H7 (cell line): ENCODE data around the gene ZMYND8. TPM values are rescaled to one million over a fixed set of nuclear protein-coding genes. Genes with fewer than 3 reads are reported as not detected.
"Not testable (repeated sequence)": the region's sequence is repeated elsewhere in the genome, so short reads cannot be mapped to it uniquely, and the experiment has no call there.

Experiments
- DNase-seq: peaks from one replicate; pipeline ENCODE4 v3.0.0; 2012
- H3K27me3 ChIP-seq: 2 replicates; pipeline ENCODE4 v1.6.0; 2011; ENCODE audit warnings: mild to moderate bottlenecking, low read length; ENCODE audit not compliant: control insufficient read depth, insufficient read depth
- H3K36me3 ChIP-seq: replicated peaks from 2 replicates; pipeline ENCODE4 v1.5.1; 2011; ENCODE audit warnings: low read length; ENCODE audit not compliant: control insufficient read depth, insufficient read depth
- H3K4me3 ChIP-seq: 2 replicates; pipeline ENCODE4 v1.5.1; 2011; ENCODE audit warnings: low read depth, mild to moderate bottlenecking, control low read depth, low read length, moderate library complexity; ENCODE audit not compliant: insufficient read depth
- total RNA-seq: library from RNA; depleted of rRNA; stranded (reverse); fragments of >200 nt; shearing (Covaris generic); gene quantifications from 2 replicates; pipeline ENCODE4 v1.2.3, GENCODE V29; 2014

ZMYND8 gene
- total RNA-seq, 1 experiment from 2014 or later, result 28.1 TPM

DNA sequence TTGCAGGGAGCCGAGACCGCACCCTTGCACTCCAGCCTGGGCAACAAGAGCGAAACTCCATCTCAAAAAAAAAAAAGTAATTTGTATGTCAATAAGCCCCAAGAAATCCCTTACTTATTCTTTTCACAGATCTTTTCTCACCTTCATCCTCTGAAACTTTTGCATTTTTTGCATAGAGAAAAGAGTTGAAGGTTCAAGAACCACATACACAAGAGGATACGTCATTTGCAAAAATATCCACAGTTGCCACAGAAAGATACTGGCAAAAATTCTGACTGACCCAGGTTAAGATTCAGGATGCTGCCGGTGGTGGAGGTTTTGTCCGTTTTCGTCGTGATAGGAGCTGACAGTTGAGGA lies 94.5 kb downstream of the ZMYND8 start:
- Histone ChIP-seq H3K27me3 (no peaks in the 10 kb centered on the region), H3K36me3 (peaks cover 31% of the 10 kb centered on the region), H3K4me3 (no peak overlapping the region)
- DNase-seq, result no peak

DNA sequence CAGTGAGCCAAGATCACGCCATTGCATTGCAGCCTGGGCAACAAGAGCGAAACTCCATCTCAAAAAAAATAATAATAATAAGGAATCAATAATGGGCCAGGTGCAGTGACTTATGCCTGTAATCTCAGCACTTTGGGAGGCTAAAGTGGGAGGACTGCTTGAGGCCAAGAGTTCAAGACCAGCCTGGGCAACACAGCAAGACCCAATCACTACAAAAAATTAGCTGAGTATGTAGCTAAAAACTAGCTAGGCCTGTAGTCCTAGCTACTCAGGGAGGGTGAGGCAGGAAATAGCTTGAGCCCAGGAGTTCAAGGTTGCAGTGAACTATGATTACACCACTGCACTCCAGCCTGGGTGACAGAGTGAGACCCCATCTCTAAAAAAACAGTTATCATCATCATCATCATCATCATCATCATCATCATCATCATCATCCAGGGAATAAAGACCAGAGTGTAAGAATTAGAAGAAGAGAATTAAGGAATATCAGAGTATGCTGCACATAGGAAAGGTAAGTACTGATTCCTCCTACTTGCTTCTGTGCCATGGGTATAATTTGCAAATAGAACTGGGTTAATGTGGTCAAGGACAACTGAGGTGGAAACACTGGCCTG lies 95.2 kb downstream of the ZMYND8 start:
- peaks cover 29% of the 10 kb centered on the region for H3K36me3 ChIP-seq
- H3K27me3 ChIP-seq, DNase-seq, H3K4me3 ChIP-seq: not testable (repeated sequence)

DNA sequence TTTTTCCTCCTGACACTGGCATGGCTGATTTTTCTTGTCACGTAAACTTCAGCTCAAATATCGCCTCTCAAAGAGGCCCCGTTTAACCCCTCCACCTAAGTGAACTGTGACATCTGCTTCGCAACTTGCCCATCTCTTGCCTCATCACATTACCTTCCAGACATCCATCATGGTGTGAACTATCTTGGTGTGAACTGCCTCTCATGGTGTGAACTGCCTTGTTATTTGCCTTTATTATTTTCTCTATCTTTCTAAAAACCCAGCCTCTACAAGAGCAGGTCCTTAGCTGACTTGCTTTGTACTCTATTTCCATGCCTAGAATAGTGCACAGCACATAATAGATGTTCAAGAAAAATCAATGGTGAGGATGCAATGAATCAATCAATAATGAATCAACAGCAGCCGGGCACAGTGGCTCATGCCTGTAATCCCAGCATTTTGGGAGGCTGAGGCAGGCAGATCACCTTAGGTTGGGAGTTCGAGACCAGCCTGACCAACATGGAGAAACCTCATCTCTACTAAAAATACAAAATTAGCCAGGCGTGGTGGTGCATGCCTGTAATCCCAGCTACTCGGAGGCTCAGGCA lies 95.9 kb downstream of the ZMYND8 start:
- peaks cover 27% of the 10 kb centered on the region for H3K36me3 ChIP-seq
- not testable (repeated sequence) for H3K27me3 ChIP-seq, DNase-seq, H3K4me3 ChIP-seq

DNA sequence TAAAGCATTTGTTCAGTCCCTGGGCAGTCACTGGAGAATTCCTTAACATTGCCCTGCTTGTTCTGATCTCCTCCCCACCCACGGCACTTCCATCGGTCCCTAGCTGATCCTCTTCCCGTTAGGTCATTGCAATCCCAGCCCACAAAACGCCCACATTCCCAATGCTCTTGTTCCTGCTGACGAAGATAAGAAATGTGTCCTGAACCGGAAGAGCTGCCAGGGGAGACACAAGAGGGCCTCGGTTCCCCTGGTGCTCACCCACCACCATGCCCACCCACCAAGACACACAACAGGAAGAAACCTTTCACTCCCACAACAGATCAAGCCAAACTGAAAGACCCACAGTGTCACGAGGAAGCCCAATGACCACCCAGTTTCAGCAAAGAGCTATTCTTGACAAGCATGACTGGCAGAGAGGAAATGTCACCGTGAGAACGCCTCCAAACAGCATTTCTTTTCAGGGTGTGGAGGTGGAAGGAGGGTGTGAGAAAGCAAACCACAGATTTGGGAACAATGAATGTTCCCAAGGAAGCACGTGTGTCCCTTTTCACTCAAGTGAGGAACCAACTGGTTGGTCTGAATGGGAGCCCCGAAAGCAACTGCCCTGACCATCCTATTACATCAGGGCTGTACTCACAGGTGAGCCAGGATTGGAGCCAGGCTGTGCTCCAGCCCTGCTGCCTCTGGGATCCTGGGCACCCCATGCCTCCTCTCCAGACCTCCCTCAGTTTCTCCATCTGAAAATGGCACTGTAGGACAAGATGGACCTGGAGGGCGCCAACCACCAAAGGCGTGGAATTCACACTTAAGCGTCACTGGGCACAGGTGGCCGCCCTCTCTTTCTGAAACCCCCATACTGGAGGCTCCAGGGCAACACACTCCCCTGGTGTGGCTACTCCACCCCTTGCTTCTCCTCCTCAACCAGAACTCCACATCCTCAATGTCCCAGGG lies 97.5 kb downstream of the ZMYND8 start:
- peaks cover 25% of the 10 kb centered on the region for H3K36me3 ChIP-seq
- H3K4me3 ChIP-seq, result no peak overlapping the region
- no peaks in the 10 kb centered on the region for H3K27me3 ChIP-seq
- no peak for DNase-seq

DNA sequence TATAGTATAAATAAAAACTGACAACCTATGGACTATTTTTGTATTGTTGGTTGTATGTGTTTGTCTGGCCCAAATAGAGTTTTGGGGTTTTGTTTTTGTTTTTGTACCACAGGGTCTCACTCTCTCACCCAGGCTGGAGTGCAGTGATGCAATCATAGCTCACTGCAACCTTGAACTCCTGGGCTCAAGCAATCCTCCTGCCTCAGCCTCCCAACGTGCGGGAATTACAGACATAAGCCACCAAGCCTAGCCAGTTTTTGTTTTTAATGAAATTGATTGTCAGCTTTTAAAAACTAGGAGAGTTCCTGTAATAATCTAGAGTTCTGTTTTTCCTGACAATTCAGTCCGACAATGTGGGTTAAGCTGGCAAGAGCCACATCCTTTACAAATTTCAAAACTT lies 98.7 kb downstream of the ZMYND8 start:
- Histone ChIP-seq H3K36me3 (peaks cover 22% of the 10 kb centered on the region), H3K27me3 (no peaks in the 10 kb centered on the region), H3K4me3 (no peak overlapping the region)
- DNase-seq, result no peak

DNA sequence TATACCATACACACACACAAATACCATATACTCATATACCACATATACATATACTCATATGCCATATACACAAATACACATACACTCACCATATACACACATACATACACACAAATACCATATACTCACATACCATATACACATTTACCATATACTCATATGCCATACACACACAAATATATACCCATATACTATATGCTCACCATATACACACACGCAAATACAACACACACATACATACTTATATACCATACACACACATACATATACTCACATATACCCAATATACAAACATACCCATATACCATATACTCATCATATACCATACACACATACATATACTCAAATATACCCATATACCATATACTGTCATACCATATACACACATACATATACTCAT lies 99.2 kb downstream of the ZMYND8 start:
- Histone ChIP-seq H3K36me3 (peaks cover 22% of the 10 kb centered on the region), H3K27me3 (no peaks in the 10 kb centered on the region), H3K4me3 (no peak overlapping the region)
- no peak for DNase-seq

DNA sequence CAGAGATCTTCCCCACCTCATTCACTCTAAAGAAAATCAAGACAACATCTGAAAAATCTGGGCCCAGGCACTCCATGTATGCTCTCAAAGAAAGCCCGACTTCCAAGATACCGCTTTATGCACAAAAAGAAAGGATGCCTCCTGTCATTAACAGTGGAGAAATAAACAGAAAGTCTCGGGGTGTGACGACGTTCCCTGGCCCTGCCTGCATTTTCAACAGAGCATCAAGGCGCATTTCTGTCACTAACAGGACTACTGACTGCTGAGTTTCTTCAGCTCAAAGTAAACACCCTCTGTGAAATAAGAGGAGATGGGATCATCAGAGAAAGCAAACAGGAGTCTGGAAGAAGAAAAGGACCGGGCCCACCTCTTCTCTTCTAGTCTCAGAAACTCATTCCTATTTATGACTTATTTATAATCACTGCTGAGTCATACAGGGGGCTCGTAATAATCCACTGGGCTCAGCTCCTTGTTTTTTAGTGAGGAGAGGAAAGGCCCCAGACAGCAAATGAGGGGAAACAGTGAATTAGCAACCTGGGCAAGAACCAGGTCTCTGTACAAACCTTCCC lies 99.7 kb downstream of the ZMYND8 start:
- H3K36me3 ChIP-seq, result peaks cover 22% of the 10 kb centered on the region
- no peaks in the 10 kb centered on the region for H3K27me3 ChIP-seq
- no peak for DNase-seq
- H3K4me3 ChIP-seq, result no peak overlapping the region

DNA sequence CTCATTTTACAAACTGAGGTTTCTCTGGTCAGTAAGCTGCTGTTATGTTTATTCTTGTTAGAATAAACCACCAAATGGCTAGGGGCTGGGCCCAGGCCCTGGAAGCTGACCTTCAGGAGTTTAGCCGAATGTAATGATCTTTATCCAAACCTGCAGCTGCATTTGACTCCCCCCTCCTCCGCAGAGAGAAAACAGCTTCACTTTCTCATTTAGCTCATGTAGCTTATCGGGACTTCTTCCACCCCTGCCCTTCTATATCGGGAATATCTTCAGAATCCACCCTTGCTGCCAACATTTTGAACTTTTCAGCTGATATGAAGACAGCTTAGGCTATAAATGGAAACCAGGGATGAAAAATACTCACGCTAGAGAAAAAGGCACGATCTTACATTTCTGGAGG lies 102.6 kb downstream of the ZMYND8 start:
- no peak for DNase-seq
- H3K36me3 ChIP-seq, result peaks cover 21% of the 10 kb centered on the region
- no peak overlapping the region for H3K4me3 ChIP-seq
- H3K27me3 ChIP-seq, result no peaks in the 10 kb centered on the region

DNA sequence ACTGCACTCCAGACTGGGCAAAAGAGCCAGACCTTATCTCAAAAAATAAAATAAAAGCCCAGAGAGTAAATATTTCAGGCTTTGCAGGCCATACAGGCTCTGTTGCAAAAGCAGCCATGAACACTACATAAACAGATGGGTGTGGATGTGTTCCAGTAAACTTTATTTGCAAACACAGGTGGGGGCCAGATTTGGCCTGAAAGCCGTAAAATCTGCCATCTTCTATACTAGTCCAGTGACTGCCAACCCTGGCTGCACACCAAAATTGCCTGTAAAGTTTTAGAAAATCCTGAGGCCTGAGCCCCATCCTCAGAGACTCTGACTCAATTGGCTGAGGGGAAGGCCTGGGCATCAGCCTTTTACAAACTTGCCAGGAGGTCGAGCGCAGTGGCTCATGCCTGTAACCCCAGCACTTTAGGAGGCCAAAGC lies 103.6 kb downstream of the ZMYND8 start:
- DNase-seq, result no peak
- peaks cover 23% of the 10 kb centered on the region for H3K36me3 ChIP-seq
- no peaks in the 10 kb centered on the region for H3K27me3 ChIP-seq
- H3K4me3 ChIP-seq, result no peak overlapping the region

DNA sequence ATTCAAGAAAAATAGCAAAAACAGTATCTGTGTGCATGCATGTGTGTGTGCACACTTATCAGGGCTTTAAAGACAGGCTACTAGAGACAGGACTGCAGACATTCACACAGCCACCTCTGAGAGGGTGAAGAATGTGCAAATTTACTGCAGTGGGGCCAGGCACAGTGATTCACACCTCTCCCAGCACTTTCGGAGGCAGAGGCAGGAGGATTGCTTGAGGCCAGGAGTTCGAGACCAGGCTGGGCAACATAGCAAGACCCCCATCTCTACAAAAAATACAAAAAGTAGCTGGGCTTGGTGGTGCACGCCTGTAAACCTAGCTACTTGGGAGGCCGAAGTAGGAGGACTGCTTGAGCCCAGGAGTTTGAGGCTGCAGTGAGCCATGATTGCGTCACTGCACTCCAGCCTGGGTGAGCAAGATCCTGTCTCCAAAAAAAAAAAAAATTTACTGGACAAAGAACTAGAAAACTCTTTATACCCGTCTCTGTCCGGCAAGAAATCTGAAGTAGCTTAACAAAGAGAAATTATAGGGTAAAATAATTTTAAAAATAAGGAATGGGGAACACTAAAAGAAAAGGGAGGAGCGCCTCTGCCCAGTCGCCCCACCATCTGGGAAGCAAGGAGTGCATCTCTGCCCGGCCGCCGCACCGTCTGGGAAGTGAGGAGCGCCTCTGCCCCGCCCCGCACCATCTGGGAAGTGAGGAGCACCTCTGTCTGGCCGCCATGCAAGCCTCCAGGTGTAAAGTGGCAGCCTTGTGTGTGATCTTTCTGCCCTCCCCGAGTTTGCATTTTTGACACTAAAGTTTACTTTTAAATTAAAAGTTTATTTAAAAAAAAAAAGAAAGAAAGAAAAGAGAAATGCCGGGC lies 105.1 kb downstream of the ZMYND8 start:
- Histone ChIP-seq H3K4me3 (no peak overlapping the region), H3K27me3 (no peaks in the 10 kb centered on the region), H3K36me3 (peaks cover 34% of the 10 kb centered on the region)
- no peak for DNase-seq

DNA sequence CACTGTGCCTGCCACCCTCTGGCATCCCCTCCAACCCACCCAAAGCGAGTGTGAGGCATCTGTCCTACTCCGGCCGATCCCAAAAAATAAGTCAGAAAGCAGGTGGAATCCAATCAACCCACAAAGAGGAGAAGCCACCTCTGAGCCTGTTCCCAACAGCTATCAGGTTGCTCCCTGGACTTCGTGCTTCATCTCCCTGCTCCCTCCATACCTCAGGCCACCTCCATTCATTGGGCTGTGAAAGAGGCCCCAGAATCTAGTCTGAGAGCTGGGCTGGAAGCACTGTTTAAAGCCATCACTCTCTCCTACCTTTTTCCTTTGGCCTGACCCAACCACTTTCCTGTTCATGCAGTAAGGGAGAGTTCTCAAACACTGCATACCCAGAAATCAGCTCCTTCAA lies 106.1 kb downstream of the ZMYND8 start:
- peaks cover 44% of the 10 kb centered on the region for H3K36me3 ChIP-seq
- no peaks in the 10 kb centered on the region for H3K27me3 ChIP-seq
- DNase-seq, result no peak
- no peak overlapping the region for H3K4me3 ChIP-seq

DNA sequence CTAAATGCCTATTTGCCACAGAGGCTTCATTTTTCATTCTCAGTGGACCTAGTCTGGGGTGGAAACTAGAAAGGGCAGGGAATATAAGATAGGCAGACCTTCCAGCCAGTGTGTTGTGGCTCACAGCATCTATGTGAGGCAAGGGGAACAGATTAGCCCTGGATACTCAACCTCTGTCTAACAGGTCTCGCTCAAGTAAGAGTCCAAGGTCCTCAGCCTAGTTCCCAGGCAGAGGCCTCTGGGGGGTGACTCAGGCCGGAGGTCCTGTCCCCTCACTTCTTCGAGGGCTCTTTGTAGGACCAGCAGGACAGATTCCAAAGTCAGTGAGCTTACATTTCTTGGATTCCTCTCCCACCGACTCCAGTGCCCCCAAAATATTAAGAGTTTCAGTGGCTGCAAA lies 106.6 kb downstream of the ZMYND8 start:
- peaks cover 46% of the 10 kb centered on the region for H3K36me3 ChIP-seq

DNA sequence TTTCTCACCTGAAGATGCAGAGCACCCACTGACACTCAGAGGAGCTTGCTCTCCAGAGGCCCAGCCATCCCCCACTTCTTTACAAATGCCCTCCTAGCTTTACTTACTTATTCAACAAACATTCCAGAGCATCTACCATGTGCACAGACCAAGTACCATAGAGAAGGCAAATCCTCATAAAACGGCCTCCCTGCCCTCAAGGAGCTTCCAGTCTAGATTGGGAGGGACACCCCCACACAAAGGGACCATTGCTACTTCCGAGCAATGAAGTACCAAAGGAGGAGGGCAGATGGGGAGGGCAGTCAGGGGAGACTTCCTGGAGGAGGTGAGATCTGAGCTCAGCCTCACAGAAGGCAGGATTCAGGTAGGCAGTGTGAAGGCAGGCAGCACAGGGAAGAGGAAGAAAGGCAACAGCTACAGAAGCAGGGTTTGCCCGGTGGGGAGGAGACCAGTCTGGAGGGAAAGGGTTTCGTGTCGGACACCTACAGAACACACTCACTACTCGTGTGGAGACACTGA lies 108.0 kb downstream of the ZMYND8 start:
- Histone ChIP-seq H3K27me3 (no peaks in the 10 kb centered on the region), H3K4me3 (no peak overlapping the region), H3K36me3 (peaks cover 47% of the 10 kb centered on the region)
- no peak for DNase-seq

More for the DNA sequence above, 106.6 kb downstream of the ZMYND8 start:
- no peak for DNase-seq
- Histone ChIP-seq H3K27me3 (no peaks in the 10 kb centered on the region), H3K4me3 (no peak overlapping the region)

DNA sequence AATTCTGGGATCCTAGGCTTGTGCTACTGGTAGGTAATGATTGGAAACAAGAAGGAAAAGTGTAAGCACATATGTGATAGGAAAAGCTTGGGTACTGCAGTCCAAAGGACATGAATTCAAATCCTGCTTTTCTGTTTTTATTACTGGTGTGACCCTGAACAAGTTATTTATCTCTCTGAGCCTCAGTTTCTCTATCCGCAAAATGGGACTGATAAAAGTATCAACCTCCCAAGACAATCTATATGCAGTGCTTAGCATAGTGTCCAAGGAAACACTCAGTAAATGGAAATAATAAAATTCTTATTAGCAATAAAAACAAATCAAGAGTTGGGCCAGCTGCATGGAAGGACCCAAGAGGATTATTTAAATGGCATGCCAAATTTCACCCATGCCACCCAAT lies 108.5 kb downstream of the ZMYND8 start:
- no peak overlapping the region for H3K4me3 ChIP-seq
- no peak for DNase-seq
- peaks cover 48% of the 10 kb centered on the region for H3K36me3 ChIP-seq
- H3K27me3 ChIP-seq, result no peaks in the 10 kb centered on the region
